ENCODE results near the gene ASTN2.

Gene ASTN2

GRCh38 chr9:116436121-116436520, 978.7 kb downstream of the ASTN2 start:
- DNase-seq: no peak

- DNase-seq: peak; percentile 73
Measured at GRCh38 chr9:116435706-116436105, 979.2 kb downstream of the ASTN2 start.

- no peak for DNase-seq
Measured at GRCh38 chr9:116434314-116434713, 980.5 kb downstream of the ASTN2 start.

GRCh38 chr9:116432051-116432450, 982.8 kb downstream of the ASTN2 start:
- no peak for DNase-seq

GRCh38 chr9:116430849-116431248, 984.0 kb downstream of the ASTN2 start:
- DNase-seq: no peak

- DNase-seq: no peak
Measured at GRCh38 chr9:116425244-116425643, 989.6 kb downstream of the ASTN2 start.

GRCh38 chr9:116423149-116423548, 991.7 kb downstream of the ASTN2 start:
- no peak for DNase-seq

GRCh38 chr9:116422119-116422979, 992.5 kb downstream of the ASTN2 start:
- no peak for DNase-seq

GRCh38 chr9:116420993-116421538, 993.8 kb downstream of the ASTN2 start:
- DNase-seq: no peak

- DNase-seq: no peak
Measured at GRCh38 chr9:116419181-116419580, 995.7 kb downstream of the ASTN2 start.

GRCh38 chr9:116417464-116417863, 997.4 kb downstream of the ASTN2 start:
- DNase-seq: peak; percentile 59

GRCh38 chr9:116416421-116416820, 998.4 kb downstream of the ASTN2 start:
- DNase-seq: no peak

GRCh38 chr9:116414374-116414773, 1000.5 kb downstream of the ASTN2 start:
- no peak for DNase-seq

- no peak for DNase-seq
Measured at GRCh38 chr9:116411506-116411905, 1003.4 kb downstream of the ASTN2 start.

GRCh38 chr9:116409638-116410037, 1005.2 kb downstream of the ASTN2 start:
- DNase-seq: no peak

GRCh38 chr9:116409129-116409528, 1005.7 kb downstream of the ASTN2 start:
- peak; percentile 53 for DNase-seq

GRCh38 chr9:116406469-116406868, 1008.4 kb downstream of the ASTN2 start:
- DNase-seq: no peak

GRCh38 chr9:116405321-116405720, 1009.5 kb downstream of the ASTN2 start:
- no peak for DNase-seq

- no peak for DNase-seq
Measured at GRCh38 chr9:116404228-116404627, 1010.6 kb downstream of the ASTN2 start.

GRCh38 chr9:116403171-116403570, 1011.7 kb downstream of the ASTN2 start:
- no peak for DNase-seq

GRCh38 chr9:116395699-116396037, 1019.2 kb downstream of the ASTN2 start:
- DNase-seq: no peak

- no peak for DNase-seq
Measured at GRCh38 chr9:116394894-116395698, 1019.8 kb downstream of the ASTN2 start.

GRCh38 chr9:116394070-116394469, 1020.8 kb downstream of the ASTN2 start:
- DNase-seq: no peak

- no peak for DNase-seq
Measured at GRCh38 chr9:116393198-116393597, 1021.7 kb downstream of the ASTN2 start.
